Dedifferentiated amniotic fluid mesenchymal stem cell (primary cell): ENCODE data around the gene LRIG1.

Source experiments
- DNase-seq: peaks from one replicate; pipeline ENCODE4 v3.0.0-alpha.2; 2016; ENCODE audit errors: extremely low spot score

Gene LRIG1

GRCh38 chr3:66386011-66386924 lies 114.6 kb downstream of the LRIG1 start:
- no peak for DNase-seq

- no peak for DNase-seq
Measured at GRCh38 chr3:66385066-66385465, 115.8 kb downstream of the LRIG1 start.

- DNase-seq: no peak
Measured at GRCh38 chr3:66383998-66384745, 116.7 kb downstream of the LRIG1 start.

- no peak for DNase-seq
Measured at GRCh38 chr3:66383023-66383422, 117.8 kb downstream of the LRIG1 start.

GRCh38 chr3:66382142-66382541 lies 118.7 kb downstream of the LRIG1 start:
- DNase-seq: no peak

- DNase-seq: no peak
Measured at GRCh38 chr3:66381626-66382025, 119.2 kb downstream of the LRIG1 start.

GRCh38 chr3:66380200-66380932 lies 120.5 kb downstream of the LRIG1 start:
- DNase-seq: no peak

- no peak for DNase-seq
Measured at GRCh38 chr3:66379565-66379964, 121.3 kb downstream of the LRIG1 start.

- DNase-seq: no peak
Measured at GRCh38 chr3:66378256-66378655, 122.6 kb downstream of the LRIG1 start.

GRCh38 chr3:66377800-66378199 lies 123.0 kb downstream of the LRIG1 start:
- DNase-seq: no peak

- no peak for DNase-seq
Measured at GRCh38 chr3:66376568-66376967, 124.3 kb downstream of the LRIG1 start.

GRCh38 chr3:66372681-66373350 lies 128.0 kb downstream of the LRIG1 start:
- no peak for DNase-seq

- DNase-seq: no peak
Measured at GRCh38 chr3:66371432-66371831, 129.4 kb downstream of the LRIG1 start.

- DNase-seq: no peak
Measured at GRCh38 chr3:66370179-66370578, 130.6 kb downstream of the LRIG1 start.

GRCh38 chr3:66367979-66368378 lies 132.8 kb downstream of the LRIG1 start:
- no peak for DNase-seq

- DNase-seq: no peak
Measured at GRCh38 chr3:66366747-66367146, 134.1 kb downstream of the LRIG1 start.

- no peak for DNase-seq
Measured at GRCh38 chr3:66365080-66365479, 135.7 kb downstream of the LRIG1 start.

GRCh38 chr3:66363148-66363547 lies 137.7 kb downstream of the LRIG1 start:
- DNase-seq: no peak

GRCh38 chr3:66362541-66362941 lies 138.3 kb downstream of the LRIG1 start:
- peak; percentile 58 for DNase-seq

- no peak for DNase-seq
Measured at GRCh38 chr3:66361356-66361755, 139.5 kb downstream of the LRIG1 start.

- DNase-seq: no peak
Measured at GRCh38 chr3:66355997-66356396, 144.8 kb downstream of the LRIG1 start.

- DNase-seq: no peak
Measured at GRCh38 chr3:66355394-66355793, 145.4 kb downstream of the LRIG1 start.
